MM.1S (cell line): Measurements from ENCODE around the gene AVPR1B.

Experiments
- DNase-seq: peaks from one replicate; pipeline ENCODE4 v3.0.0-alpha.2; 2015
- H2AFZ ChIP-seq: fragments of 300-600 bp; sonication (generic); 2 replicates; pipeline ENCODE4 v1.6.0; 2016; ENCODE audit warnings: antibody characterized with exemption, low read length
- H3F3A ChIP-seq: fragments of 300-600 bp; sonication (generic); 2 replicates; pipeline ENCODE4 v1.6.1; 2016; ENCODE audit warnings: mild to moderate bottlenecking, antibody characterized with exemption, low read length, moderate library complexity, mixed read lengths; ENCODE audit not compliant: insufficient read depth
- H3K27ac ChIP-seq: fragments of 300-600 bp; sonication (generic); 2 replicates; pipeline ENCODE4 v1.5.1; 2016; ENCODE audit warnings: mild to moderate bottlenecking, low read length
- H3K27me3 ChIP-seq: fragments of 300-600 bp; sonication (generic); replicated peaks from 2 replicates; pipeline ENCODE4 v1.6.0; 2016; ENCODE audit warnings: low read length; ENCODE audit not compliant: insufficient read depth
- H3K36me3 ChIP-seq: fragments of 300-600 bp; sonication (generic); replicated peaks from 2 replicates; pipeline ENCODE4 v1.6.1; 2016; ENCODE audit warnings: mild to moderate bottlenecking, low read length, mixed read lengths; ENCODE audit not compliant: insufficient read depth
- H3K4me1 ChIP-seq: fragments of 300-600 bp; sonication (generic); 2 replicates; pipeline ENCODE4 v1.6.1; 2016; ENCODE audit warnings: low read length, mixed read lengths
- H3K4me2 ChIP-seq: fragments of 300-600 bp; sonication (generic); 2 replicates; pipeline ENCODE4 v1.6.0; 2016; ENCODE audit warnings: low read depth, low read length
- H3K4me3 ChIP-seq: fragments of 300-600 bp; sonication (generic); 2 replicates; pipeline ENCODE4 v1.5.1; 2016; ENCODE audit warnings: low read length, mixed read lengths
- H3K79me2 ChIP-seq: fragments of 300-600 bp; sonication (generic); 2 replicates; pipeline ENCODE4 v1.6.1; 2016; ENCODE audit warnings: mixed run types, low read length, mixed read lengths
- H3K9ac ChIP-seq: fragments of 300-600 bp; sonication (generic); 2 replicates; pipeline ENCODE4 v1.6.1; 2016; ENCODE audit warnings: low read length, mixed read lengths
- H3K9me2 ChIP-seq: fragments of 300-600 bp; sonication (generic); replicated peaks from 2 replicates; pipeline ENCODE4 v1.6.1; 2016; ENCODE audit warnings: mild to moderate bottlenecking, low read length, mixed read lengths; ENCODE audit not compliant: insufficient read depth
- H3K9me3 ChIP-seq: fragments of 300-600 bp; sonication (generic); replicated peaks from 2 replicates; pipeline ENCODE4 v1.6.1; 2016; ENCODE audit warnings: mild to moderate bottlenecking, low read length, mixed read lengths; ENCODE audit not compliant: insufficient read depth
- H4K20me1 ChIP-seq: fragments of 300-600 bp; sonication (generic); 2 replicates; pipeline ENCODE4 v1.6.1; 2016; ENCODE audit warnings: mild to moderate bottlenecking, low read length, moderate library complexity, mixed read lengths; ENCODE audit not compliant: insufficient read depth
- EZH2 ChIP-seq: fragments of 300-600 bp; sonication (generic); optimal IDR thresholded peaks from 2 replicates; pipeline ENCODE3; 2017; ENCODE audit warnings: low read depth, mild to moderate bottlenecking, antibody characterized with exemption, low read length, mixed read lengths
- EZH2phosphoT487 ChIP-seq: fragments of 300-600 bp; sonication (generic); IDR thresholded peaks from 2 replicates; pipeline ENCODE4 v1.6.1; 2018; ENCODE audit warnings: antibody characterized with exemption, low read length
- TF ChIP-seq, protein P1 (sequence below): fragments of 300-600 bp; sonication (generic); IDR thresholded peaks from 2 replicates; pipeline ENCODE4 v1.5.1; 2016; ENCODE audit warnings: antibody characterized with exemption, low read length, mixed read lengths

Gene AVPR1B

GRCh38 chr1:206135248-206135647 is 18.1 kb upstream of the AVPR1B start:
- DNase-seq: no peak
- Histone ChIP-seq H3K79me2 (no peaks in the 10 kb centered on the region), H3K27me3 (no peaks in the 10 kb centered on the region), H3K4me3 (no peak overlapping the region), H3K36me3 (no peaks in the 10 kb centered on the region), H3K4me1 (no peaks in the 10 kb centered on the region), H3K9me2 (no peaks in the 10 kb centered on the region), H3F3A (no peaks in the 10 kb centered on the region), H4K20me1 (no peaks in the 10 kb centered on the region), H2AFZ (no peak overlapping the region), H3K9me3 (no peaks in the 10 kb centered on the region), H3K4me2 (no peak overlapping the region), H3K27ac (no peak overlapping the region), H3K9ac (no peak overlapping the region)
- TF ChIP-seq, protein P1, sequence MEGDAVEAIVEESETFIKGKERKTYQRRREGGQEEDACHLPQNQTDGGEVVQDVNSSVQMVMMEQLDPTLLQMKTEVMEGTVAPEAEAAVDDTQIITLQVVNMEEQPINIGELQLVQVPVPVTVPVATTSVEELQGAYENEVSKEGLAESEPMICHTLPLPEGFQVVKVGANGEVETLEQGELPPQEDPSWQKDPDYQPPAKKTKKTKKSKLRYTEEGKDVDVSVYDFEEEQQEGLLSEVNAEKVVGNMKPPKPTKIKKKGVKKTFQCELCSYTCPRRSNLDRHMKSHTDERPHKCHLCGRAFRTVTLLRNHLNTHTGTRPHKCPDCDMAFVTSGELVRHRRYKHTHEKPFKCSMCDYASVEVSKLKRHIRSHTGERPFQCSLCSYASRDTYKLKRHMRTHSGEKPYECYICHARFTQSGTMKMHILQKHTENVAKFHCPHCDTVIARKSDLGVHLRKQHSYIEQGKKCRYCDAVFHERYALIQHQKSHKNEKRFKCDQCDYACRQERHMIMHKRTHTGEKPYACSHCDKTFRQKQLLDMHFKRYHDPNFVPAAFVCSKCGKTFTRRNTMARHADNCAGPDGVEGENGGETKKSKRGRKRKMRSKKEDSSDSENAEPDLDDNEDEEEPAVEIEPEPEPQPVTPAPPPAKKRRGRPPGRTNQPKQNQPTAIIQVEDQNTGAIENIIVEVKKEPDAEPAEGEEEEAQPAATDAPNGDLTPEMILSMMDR: no peak
- TF ChIP-seq EZH2phosphoT487 (no peak), EZH2 (no peak)

- no peak overlapping the region for H3K4me2 ChIP-seq
- H3K27me3 ChIP-seq: no peaks in the 10 kb centered on the region
Observed at GRCh38 chr1:206133751-206134415, 16.7 kb upstream of the AVPR1B start.

GRCh38 chr1:206131037-206131436 is 13.8 kb upstream of the AVPR1B start:
- Histone ChIP-seq H2AFZ (no peak overlapping the region), H3F3A (no peaks in the 10 kb centered on the region), H3K9me2 (no peaks in the 10 kb centered on the region), H3K79me2 (no peaks in the 10 kb centered on the region), H3K27ac (no peak overlapping the region), H3K9me3 (no peaks in the 10 kb centered on the region), H3K4me3 (no peak overlapping the region), H3K27me3 (no peaks in the 10 kb centered on the region), H3K4me1 (no peaks in the 10 kb centered on the region), H3K4me2 (no peak overlapping the region), H3K9ac (no peak overlapping the region), H4K20me1 (no peaks in the 10 kb centered on the region), H3K36me3 (no peaks in the 10 kb centered on the region)
- TF ChIP-seq EZH2 (no peak), EZH2phosphoT487 (no peak)
- TF ChIP-seq, protein P1: no peak
- DNase-seq: no peak

More at GRCh38 chr1:206133751-206134415, 16.7 kb upstream of the AVPR1B start:
- H3K9me3 ChIP-seq: no peaks in the 10 kb centered on the region
- no peak overlapping the region for H2AFZ ChIP-seq
- H3F3A ChIP-seq: no peaks in the 10 kb centered on the region
- no peak for TF ChIP-seq EZH2phosphoT487
- TF ChIP-seq, protein P1: no peak
- H3K4me1 ChIP-seq: no peaks in the 10 kb centered on the region
- no peak overlapping the region for H3K27ac ChIP-seq
- no peaks in the 10 kb centered on the region for H3K9me2 ChIP-seq
- H3K79me2 ChIP-seq: no peaks in the 10 kb centered on the region
- no peak overlapping the region for H3K4me3 ChIP-seq
- no peaks in the 10 kb centered on the region for H4K20me1 ChIP-seq
- H3K36me3 ChIP-seq: no peaks in the 10 kb centered on the region
- DNase-seq: no peak
- H3K9ac ChIP-seq: no peak overlapping the region
